AG10803 (cell line): ENCODE data around the gene SPACA1.

Source experiments
- DNase-seq: peaks from one replicate; pipeline ENCODE4 v3.0.0; 2010; ENCODE audit warnings: low read depth
- H3K4me3 ChIP-seq: 2 replicates; pipeline ENCODE4 v1.5.1; 2011; ENCODE audit warnings: mild to moderate bottlenecking, low read length, control low read depth
- CTCF ChIP-seq: conservative IDR thresholded peaks from 2 replicates; pipeline ENCODE4 v1.5.1; 2011; ENCODE audit warnings: mild to moderate bottlenecking, low read length, control low read depth, inconsistent platforms

The SPACA1 gene

GRCh38 chr6:88086792-88087191 is 39.2 kb downstream of the SPACA1 start:
- H3K4me3 ChIP-seq, result no peak overlapping the region
- TF ChIP-seq CTCF, result no peak

GRCh38 chr6:88089708-88090107 is 42.1 kb downstream of the SPACA1 start:
- DNase-seq, result no peak
- H3K4me3 ChIP-seq, result no peak overlapping the region
- TF ChIP-seq CTCF, result no peak

More at GRCh38 chr6:88086792-88087191, 39.2 kb downstream of the SPACA1 start:
- no peak for DNase-seq

DNA sequence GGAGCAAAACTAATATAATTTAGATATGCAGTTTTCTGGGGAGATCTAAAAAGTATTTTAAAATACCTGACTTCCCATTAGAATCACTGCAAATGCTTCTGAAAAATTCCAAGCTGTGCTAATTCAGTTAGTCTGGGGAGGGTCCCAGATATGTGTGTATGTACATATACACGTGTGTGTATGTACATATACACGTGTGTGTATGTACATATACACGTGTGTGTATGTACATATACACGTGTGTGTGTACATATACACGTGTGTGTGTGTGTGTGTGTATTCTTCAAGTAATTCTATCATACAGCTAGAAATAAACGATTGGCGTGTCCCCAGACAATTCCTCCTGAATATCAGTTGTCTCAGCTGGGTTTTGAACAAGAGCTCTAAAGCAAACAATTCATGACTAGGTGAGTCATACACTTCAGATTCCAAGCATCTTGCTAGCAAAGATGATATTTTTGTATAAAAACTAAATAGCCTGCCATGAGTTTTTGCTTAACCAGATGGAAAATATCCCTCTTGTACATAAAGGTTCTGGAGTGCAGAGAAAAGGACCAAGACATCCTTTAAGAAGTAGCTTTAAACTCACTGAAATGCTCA is 58.2 kb downstream of the SPACA1 start:
- TF ChIP-seq CTCF, result no peak
- H3K4me3 ChIP-seq, result no peak overlapping the region
- DNase-seq, result no peak

DNA sequence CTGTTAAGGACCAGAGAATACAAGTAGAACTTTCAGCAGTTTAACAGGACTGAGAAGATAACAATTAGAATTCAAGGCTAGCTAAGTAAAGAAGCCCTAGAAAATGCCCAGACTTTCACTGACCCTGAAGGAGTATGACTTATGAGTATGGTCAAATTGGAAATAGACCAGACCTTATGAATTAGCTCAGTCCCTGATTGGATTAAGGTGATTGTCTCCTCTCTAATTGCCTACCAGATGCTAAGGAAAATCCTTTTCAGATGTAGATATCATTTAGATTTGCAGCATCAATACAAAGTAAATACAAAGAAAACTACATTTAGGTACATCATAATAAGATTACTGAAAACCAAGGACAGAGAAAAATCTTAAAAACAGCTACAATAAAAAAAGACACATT is 59.6 kb downstream of the SPACA1 start:
- DNase-seq, result no peak
- TF ChIP-seq CTCF, result no peak
- no peak overlapping the region for H3K4me3 ChIP-seq

- DNase-seq, result no peak
- H3K4me3 ChIP-seq, result no peak overlapping the region
- TF ChIP-seq CTCF, result no peak
Measured at GRCh38 chr6:88111991-88112390, 64.3 kb downstream of the SPACA1 start.

GRCh38 chr6:88114838-88115237 is 67.2 kb downstream of the SPACA1 start:
- TF ChIP-seq CTCF, result no peak
- no peak for DNase-seq
- H3K4me3 ChIP-seq, result no peak overlapping the region

DNA sequence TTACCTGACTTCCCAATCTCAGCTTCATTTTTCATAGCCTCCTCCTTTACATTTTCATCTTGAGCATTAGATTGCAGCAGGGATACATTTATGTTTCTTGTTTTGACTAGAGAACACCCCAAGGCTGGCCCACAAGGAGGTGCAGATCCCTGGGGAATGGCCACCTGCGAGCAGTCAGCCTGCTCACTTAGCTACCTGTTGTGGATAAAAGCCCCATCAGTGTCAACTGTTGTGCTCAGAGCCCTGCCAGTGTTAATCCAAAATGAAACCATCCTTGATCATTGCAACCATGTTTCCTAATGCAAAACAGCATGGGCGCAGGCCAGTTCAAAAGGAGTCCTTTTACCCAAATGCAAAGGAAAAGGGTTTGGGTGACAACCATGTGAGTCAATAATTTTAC is 67.7 kb downstream of the SPACA1 start:
- DNase-seq, result no peak
- no peak overlapping the region for H3K4me3 ChIP-seq
- no peak for TF ChIP-seq CTCF
